DMS114 treated with DMSO at 0.1 percent for 48 hours (cell line): ENCODE results near the gene IL1RAP.

Experiments
- DNase-seq: peaks from one replicate; lab custom pipeline; 2025; ENCODE audit not compliant: unreplicated experiment; lab: John Stamatoyannopoulos, UW

IL1RAP gene

DNA sequence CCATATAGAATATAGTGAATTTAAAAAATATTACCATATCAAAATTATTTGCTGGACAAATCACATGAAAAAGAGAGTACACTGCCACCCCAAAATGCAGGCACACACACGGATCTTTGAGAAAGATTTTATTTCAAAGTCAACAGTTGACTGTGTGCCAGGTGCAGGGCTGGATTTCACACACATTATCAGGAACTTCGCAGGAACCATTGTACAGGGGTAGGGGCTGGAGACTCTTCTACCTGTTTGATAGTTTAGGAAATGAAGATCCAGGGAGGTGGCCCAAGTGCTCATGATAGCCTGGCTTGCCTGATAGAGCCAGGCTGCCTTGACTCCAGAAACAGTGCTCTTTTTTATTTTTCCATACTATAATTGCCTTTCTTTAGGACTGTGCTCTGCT lies 54.2 kb downstream of the IL1RAP start:
- DNase-seq, result no peak

DNA sequence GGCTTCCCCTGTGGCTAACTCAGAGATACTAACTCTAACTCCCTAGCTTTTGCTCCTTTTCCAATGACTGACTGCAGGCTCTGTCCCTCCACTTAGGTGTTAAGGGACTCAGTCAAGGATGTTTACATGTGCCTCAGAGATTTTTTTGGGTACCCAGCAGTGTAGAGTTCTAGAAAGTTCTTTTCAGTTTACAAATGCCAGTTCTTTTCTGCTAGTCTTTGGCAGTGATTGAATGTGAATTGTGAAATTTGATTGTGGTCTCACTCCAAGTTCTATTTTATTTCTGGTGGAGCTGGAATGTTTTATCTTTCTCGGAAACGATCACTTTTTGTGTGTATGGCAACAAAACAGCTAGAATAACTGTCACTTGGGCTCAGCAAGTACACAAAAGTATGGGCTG lies 60.6 kb downstream of the IL1RAP start:
- no peak for DNase-seq

DNA sequence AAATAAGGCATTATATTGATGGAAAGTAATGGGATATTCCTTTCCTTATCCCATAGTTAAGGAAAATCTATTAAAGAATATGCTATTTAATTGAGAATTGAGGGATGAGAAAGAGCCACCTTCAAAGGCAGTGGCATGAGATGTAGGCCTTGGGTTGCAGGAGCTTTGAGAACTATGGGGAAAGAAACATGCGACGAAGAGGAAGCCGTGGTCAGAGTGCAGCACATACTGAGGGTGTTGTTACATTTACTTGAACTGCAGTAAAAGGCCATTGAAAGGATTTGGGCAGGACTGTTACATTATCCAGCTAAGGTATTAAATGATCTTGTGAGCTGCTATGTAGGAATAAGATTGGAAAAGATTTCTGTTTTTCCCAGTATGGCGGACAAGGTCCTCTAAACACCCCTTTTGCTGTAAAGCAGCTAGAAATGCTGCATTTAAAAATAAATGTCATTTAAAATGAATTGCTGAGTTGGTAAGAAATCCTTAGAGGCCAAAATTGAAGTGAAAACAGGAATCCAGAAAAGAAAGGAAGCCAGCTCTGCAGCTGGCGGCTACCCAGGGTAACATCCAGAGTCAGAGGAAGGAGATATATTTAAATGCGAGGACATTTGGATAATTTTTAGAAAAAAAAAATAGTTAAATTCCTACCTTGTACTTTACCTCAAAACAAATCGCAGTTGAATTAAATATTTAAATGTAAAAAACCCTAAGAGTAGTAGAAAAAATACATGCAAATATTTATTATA lies 61.7 kb downstream of the IL1RAP start:
- DNase-seq, result no peak

DNA sequence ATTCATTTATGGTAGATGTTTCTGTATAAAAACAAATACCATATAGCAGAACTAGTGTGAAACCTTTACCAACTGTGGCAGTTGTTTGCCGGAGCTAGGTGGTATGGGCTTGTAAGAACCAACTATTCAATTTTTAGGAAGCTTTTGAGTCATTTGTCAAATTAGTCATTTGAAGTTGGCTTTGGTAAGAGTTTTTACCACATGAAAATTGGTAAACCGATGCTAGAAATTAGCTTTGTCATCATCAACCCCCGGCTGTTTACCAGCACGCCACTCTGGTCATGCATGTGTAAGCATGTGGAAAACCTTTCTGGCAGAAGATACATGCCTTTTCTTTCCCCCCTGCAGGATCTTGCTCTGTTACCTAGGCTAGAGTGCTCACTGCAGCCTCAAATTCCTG lies 63.3 kb downstream of the IL1RAP start:
- no peak for DNase-seq

DNA sequence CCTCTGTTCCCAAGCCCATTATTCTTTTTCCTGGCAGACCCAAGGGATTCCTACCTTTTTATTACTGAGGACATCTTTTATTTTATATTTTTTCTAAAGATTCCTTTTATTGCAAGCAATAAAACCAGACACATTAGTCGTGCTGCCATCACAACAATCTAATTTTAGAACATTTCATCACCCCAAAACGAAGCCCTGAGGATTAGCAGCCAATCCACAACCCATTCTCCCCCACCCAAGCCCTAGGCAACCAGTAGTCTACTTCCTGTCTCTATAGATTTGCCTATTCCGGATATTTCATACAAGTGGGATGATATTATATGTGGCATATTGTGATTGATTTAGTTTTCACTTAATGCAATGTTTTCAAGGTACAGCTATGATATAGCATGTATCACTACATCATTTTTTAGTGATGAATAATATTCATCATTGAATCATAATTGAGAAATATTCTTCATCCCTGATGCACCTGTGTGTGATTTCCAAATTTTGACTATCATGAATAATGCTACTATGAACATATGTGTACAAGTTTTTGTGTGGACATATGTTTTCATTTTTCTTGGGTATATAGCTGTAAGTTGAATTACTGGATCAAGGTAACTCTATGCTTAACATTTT lies 65.7 kb downstream of the IL1RAP start:
- DNase-seq, result no peak

DNA sequence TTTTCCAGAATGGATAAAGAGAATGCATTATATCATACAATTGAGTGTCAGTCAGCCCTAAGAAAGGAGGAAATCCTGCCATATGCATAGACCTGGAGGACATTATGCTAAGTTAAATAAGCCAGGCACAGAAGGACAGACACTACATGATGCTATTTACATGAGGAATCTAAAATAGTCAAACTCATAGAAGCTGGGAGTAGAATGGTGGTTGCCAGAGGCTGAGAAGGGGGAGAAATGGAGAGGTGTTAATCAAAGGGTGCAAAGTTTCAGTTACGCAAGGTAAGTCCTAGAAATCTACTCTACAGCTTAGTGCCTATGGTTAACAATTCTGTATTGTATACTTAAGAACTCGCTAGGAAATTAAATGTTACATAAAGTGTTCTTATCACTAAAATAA lies 66.5 kb downstream of the IL1RAP start:
- DNase-seq, result no peak

DNA sequence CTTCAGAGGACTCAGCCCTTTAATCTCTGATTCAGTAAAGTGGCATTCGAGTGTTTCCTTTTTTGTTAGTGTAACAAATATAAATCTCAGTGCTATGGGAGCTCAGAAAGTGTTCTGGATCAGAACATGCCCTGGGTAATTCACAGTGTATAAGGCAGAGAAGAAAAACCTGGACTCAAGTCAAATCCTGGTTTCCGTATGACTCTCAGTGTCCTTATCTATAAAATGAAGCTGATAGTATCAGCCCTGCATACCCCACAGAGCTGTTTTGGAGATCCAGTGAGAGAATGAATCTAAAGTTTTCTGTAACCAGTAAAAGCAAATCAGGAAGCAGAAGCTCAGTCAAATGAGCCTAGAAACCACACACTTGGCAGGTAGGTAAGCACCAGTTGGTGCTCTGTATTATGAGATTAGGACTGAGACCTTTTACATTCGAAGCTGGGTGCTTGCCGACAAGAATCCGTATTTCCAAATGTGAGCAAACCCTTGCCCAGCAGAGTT lies 67.2 kb downstream of the IL1RAP start:
- no peak for DNase-seq

DNA sequence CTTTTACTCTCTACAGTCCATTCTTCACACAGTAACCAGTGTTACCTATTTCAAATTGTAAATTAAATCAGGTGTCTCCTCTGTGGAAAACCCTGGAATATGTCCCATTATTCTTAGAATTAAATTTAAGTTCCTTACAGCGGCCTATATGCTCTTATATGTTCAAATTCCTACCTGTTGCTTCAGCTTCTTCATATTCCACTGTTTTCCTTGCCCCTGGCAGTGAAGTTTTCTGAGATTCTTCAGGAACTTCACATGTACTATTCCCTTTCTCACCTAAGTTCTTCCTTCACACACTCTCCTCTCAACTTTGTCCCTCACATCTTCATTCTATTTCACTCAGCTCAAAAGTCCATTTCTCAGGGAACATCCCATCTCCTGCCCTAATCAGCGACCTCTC lies 68.8 kb downstream of the IL1RAP start:
- DNase-seq, result no peak

DNA sequence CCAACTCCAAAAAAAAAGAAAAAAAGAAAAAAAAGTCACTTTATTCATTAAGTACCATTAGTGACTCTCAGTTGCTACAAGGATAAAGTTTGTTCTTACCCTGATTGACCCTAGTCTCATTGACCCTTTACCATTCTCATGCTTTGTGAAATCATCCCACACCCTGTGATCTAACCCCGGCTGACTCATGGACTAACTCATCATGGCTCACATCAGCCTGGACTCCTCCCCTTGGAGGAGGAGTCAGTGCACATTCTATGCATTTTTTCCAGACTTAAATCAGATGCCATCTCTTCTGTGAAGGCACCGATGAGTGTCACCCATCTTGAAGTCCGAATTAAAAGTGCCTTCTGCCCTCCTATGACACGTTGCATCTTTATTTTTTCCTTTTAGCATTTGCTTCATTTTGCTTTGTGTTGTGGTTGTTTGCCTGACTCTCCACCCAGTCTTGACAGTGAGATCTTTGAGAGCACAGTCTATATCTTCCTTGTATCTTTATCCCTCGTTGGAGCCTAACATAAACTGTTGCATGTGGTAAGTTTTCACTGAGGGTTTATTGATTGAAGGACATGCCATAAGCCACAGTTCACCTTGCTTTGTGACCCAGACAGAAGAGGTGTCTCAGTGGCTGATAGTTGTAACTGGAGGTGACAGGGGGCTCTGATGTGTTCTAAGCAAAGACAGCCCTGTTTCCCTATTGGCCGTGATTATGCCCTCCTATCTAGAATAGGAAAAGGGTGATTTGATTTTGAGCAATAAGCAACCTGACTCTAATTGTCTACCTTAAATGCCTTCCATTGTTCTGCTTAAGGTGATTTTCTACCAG lies 72.1 kb downstream of the IL1RAP start:
- DNase-seq, result no peak

DNA sequence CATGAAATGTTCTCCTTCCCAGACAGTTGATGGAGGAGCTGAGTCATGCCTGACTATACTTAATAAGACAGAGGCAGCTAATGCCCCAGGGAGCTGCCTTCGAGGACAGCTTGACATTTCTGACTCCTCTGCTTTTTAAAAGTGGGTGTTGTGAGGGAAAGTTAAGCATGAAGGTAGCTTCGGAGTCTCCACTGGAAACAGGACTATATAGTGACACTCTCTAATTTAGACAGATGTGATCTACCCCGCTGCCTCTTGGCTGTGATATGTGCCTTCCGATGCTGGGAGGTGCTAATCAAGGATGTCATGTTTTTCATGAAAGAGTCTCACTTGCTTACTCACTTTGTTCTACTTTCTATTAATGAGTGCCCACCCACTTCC lies 72.7 kb downstream of the IL1RAP start:
- no peak for DNase-seq

DNA sequence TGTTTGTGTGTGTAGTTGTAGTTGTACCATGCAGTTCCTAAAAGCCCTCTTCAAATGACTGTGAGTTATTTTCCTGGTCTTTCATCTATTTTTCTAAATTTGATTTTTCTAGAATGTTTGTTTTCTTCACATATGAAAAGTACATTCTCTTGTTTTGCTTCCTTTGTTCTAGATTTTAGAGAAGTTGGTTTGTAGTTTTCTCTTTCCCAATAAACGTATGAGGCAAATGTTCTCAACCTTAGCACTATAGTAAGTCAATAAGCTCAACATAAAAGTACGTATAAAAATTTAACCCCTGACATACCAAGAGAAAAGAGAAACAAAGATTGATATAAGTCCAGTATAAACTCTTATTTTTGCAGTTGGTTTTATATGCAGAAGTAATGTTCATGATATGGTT lies 74.7 kb downstream of the IL1RAP start:
- DNase-seq, result no peak

DNA sequence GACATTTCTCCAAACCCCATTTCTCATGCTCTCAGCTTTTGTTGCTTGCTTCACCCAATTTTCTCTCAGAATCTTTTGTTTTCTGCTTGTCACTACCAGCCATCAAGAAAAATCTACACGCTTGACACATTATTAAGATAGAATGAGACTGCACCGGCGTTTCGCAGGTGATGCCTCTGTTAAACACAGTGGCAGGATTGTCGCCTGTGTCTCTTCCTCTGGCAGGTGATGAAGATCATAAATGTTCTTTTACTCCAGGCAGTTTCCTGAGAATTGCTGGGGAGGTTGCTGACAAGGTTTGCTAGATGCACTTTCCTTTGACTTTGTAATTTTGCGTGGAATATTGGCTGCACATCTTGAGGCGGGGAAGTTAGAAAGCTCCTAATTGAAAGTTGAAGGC lies 75.4 kb downstream of the IL1RAP start:
- no peak for DNase-seq

DNA sequence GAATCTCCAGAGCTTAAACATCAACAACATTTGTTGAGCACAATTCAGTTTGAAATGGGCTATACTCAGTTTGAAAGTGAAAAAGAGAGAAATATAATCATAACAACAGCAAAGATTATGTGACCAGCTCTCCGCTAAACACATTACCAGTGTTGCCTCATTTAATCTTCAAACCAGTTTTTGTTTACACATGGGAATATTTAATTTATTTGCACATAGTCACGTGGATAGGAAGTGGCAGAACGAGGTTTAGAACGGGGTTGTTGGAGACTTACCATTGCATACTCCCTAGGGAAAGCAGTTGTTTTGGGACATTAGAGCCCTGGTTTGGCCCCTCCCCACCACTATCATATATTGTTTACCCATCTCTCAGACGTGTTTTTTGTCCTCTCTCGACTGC lies 77.2 kb downstream of the IL1RAP start:
- DNase-seq, result no peak

DNA sequence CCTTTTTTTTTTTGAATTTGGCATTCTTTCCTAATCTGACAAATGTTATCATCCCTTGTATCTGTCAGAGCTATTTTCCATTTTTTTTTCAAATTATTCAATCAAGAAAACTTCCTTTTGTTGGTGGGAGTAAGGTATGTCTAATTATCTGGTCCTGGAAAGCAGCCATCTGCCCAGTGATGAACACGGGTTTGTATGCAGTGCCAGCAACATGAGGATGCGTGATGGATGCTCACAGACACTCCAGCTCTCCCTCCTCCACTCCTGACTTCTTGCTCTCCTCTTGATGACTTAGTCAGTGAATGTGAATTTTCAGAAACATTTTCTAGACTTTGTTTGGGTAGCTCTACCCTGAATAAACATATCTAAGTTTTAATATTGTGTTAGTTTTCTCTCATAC lies 79.2 kb downstream of the IL1RAP start:
- DNase-seq, result no peak

DNA sequence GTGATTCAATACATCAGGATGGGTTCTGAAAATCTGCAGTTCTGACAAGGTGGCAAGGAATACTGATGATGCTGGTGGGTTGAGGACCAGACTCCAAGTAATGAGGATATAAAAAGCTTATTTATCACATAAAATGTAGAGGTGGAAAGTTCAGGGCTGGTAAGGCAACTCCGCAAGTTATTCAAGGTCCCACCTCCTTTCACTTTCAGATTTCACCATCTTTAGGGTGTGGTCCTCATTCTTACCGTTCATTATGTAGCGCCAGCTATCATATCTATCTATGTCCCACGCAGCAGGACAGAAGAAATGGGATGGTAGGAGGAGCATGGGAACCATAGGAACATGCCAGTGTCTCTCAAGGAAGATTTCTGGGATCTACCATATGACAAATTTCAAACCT lies 80.3 kb downstream of the IL1RAP start:
- DNase-seq, result no peak

DNA sequence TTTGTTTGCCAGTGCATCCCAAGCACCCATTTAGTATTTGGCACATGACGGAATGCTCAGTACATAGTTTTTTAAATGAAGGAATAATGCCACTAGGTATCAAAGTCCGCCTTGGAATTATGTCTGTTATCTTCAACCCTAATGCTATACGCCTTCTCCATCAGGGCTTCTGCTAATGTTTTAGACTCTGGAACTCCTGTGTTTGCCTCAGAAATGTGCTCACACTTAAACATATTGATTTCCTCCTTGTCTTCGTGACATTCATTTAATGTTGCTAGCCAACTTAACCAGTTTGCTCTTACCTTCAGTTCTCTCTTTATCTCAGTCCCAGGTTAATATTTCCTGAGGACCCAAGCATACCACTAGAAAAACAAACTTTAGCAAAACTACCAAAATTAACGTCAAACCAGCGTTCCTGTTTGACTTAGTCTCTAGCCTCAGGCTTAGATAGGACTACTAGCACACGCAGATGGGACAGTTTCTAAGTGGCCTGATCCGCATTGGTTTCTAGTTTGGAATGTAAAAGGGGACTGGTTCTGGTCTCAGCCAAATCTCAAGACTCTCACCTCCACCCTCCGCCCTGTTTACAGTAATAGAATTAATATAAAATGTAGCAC lies 81.4 kb downstream of the IL1RAP start:
- DNase-seq, result no peak

DNA sequence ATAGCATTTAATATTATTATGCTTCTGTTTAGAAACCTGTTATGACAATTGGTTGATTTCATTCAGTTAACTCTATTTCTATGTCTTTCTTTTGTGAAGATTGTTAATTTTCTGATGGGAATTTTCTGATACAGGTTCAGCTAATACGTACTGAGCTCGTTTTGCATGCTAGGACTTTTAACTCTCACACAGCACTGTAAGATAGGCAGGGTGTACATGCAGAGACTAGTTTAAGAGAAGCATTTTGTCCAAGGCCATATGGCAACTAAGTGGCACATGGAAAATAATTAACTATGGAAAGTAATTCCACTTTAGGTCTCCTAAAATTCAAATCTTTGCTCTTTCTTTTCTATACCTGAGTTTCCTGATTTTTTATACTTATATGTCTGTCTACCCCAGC lies 81.9 kb downstream of the IL1RAP start:
- DNase-seq, result no peak

DNA sequence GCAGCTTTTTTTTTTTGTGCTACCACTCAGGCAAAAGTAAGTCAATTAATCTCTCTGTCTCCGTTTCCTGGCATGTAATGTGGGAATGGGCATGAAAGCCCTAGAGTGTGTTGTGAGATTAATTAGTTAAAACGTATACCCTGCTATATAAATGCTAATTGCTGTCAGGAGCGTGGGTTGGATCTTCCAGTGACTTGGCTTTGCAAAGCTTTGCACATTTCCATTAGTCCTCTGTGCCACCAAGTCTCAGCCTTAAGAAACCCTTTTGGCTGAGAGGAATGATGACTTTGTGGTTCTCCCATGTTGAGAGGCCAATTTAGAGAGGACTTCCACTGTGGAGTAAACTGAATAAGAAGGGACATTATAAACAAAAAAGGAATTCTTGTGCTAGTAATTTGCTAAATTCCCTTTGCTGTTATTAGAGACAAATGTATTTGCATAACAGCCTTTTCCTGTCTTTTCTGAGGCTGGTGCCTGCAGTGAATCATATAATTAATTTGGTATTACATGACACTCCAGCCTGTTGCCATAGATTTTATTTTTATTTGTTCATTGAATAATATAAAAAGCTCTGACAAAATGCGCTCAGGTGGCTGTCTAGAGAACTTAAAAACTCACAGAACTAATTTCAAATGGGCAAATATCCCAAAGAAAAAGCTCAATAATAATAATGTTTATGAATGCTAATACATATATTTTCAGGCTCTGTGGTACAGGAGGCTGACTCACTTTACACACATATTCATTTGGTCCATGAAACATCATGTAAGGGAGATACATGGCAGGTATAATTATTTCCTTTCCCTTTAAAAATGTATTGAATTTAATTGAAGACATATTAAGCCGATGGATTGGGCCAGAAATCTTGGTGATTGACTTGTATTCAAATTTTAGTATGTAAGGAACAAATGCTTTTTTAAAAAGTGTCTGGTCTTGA lies 82.7 kb downstream of the IL1RAP start:
- no peak for DNase-seq

DNA sequence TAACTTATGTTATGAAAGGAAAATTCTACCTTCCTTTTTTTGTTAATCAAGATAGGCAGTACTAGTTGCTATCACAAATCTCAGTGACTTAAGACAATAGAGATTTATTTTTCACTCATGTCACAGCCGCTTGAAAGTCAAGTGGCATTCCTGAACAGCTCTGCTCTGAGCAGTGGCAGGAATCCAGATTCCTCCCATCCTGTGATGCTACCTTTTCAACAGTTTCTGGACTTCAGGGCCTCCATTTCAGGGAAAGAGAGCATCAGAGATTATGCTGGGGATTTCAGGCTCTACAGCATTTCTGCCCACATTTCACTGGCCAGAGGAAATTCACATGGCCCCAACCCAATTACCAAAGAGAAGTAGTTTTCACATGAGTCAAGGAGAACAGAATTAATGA lies 83.4 kb downstream of the IL1RAP start:
- no peak for DNase-seq

DNA sequence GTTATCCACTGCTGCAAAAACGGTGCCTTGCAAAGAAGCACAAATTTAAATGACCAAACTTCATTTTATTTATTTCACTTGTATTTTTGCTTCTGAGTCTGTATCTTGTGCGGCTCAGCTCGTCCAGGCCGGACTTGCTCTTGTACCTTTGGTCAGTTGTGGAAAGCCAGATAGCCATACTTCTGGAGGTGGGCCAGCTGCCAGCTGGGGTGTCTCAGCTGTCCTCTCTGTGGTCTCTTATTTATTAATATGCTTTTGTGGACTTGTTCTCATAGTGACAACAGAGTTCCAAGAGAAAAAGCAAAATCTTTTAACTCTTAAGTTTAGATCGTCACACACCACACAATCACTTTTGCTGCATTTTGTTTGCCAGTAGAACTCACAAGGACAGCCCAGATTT lies 87.7 kb downstream of the IL1RAP start:
- DNase-seq, result no peak

DNA sequence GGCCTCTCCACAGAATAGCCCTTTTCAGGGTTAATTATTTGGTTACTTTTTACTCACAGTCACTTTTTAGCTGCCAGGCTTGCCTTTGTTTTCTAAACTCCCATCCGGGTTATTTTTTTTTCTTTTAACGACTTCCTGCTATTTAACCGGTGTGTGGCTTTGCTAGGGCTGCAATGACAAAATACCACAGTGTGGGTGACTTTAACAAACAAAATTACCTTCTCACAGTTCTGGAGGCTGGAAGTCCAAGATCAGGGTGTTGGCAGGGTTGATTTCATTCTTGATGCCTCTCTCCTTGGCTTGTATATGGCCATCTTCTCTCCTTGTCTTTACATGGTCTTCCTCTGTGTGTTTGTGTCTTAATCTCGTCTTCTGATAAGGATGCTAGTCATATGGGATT lies 91.5 kb downstream of the IL1RAP start:
- no peak for DNase-seq
